HAP-1 (cell line): ENCODE measurements around the gene TNS3.

ENCODE experiments used
- DNase-seq, 2 experiments: peaks; one replicate each; pipeline ENCODE4 v3.0.0-alpha.2; 2016 to 2020; ENCODE audit warnings: low spot score in 2 of 2
- H3K27me3 ChIP-seq: fragments of 250-450 bp; sonication (Bioruptor Pico); 2 replicates; pipeline ENCODE4 v1.5.1; 2020; ENCODE audit warnings: low read depth, mild to moderate bottlenecking, moderate library complexity
- H3K36me3 ChIP-seq: fragments of 250-450 bp; sonication (Bioruptor Pico); replicated peaks from 2 replicates; pipeline ENCODE4 v1.5.1; 2020; ENCODE audit warnings: mild to moderate bottlenecking
- H3K4me1 ChIP-seq: fragments of 250-450 bp; sonication (Bioruptor Pico); 2 replicates; pipeline ENCODE4 v1.5.1; 2020; ENCODE audit warnings: mild to moderate bottlenecking
- H3K4me3 ChIP-seq: fragments of 250-450 bp; sonication (Bioruptor Pico); 2 replicates; pipeline ENCODE4 v1.5.1; 2020; ENCODE audit warnings: mild to moderate bottlenecking, moderate library complexity
- H3K9me3 ChIP-seq: fragments of 250-450 bp; sonication (Bioruptor Pico); 2 replicates; pipeline ENCODE4 v1.5.1; 2020; ENCODE audit warnings: mild to moderate bottlenecking, moderate library complexity
- in situ Hi-C: fragments of 300-500 bp; cut with MboI; formaldehyde crosslinking; loops from 3 replicates; pipeline ENCODE4 v1.14.3; 2020; ENCODE audit warnings: low sequenced_read_pairs, inconsistent platforms, mixed read lengths

The TNS3 gene

GRCh38 chr7:47327698-47328391 is 254.1 kb downstream of the TNS3 start:
- peaks cover 42% of the 10 kb centered on the region for H3K4me1 ChIP-seq
- H3K36me3 ChIP-seq, result no peaks in the 10 kb centered on the region
- no peaks in the 10 kb centered on the region for H3K9me3 ChIP-seq
- in situ Hi-C loops, result no loop called here
- H3K27me3 ChIP-seq, result no peaks in the 10 kb centered on the region
- peak overlapping the region; percentile 31 for H3K4me3 ChIP-seq
- DNase-seq, result peak; percentile 90 to 96

GRCh38 chr7:47327346-47327697 is 254.6 kb downstream of the TNS3 start:
- Histone ChIP-seq H3K9me3 (no peaks in the 10 kb centered on the region), H3K4me1 (peaks cover 37% of the 10 kb centered on the region), H3K36me3 (no peaks in the 10 kb centered on the region), H3K4me3 (peak overlapping the region; percentile 31), H3K27me3 (no peaks in the 10 kb centered on the region)
- DNase-seq, result no peak
- in situ Hi-C loops, result no loop called here

- Histone ChIP-seq H3K36me3 (no peaks in the 10 kb centered on the region), H3K4me3 (peak overlapping the region; percentile 31; the same call in 1 of the 2 replicates), H3K27me3 (no peaks in the 10 kb centered on the region), H3K9me3 (no peaks in the 10 kb centered on the region), H3K4me1 (peaks cover 32% of the 10 kb centered on the region)
- peak in 1 of 2 experiments; percentile 43 for DNase-seq
- in situ Hi-C loops, result no loop called here
These were observed 255.1 kb downstream of the TNS3 start for GRCh38 chr7:47326808-47327207.

GRCh38 chr7:47326220-47326619 is 255.7 kb downstream of the TNS3 start:
- Histone ChIP-seq H3K27me3 (no peaks in the 10 kb centered on the region), H3K9me3 (no peaks in the 10 kb centered on the region), H3K4me1 (peaks cover 30% of the 10 kb centered on the region), H3K36me3 (peaks cover 3% of the 10 kb centered on the region), H3K4me3 (no peak overlapping the region)
- in situ Hi-C loops, result no loop called here
- peak; percentile 30 to 48 for DNase-seq

GRCh38 chr7:47325337-47325736 is 256.6 kb downstream of the TNS3 start:
- DNase-seq, result no peak
- Histone ChIP-seq H3K36me3 (peaks cover 12% of the 10 kb centered on the region), H3K27me3 (no peaks in the 10 kb centered on the region), H3K4me1 (peaks cover 30% of the 10 kb centered on the region), H3K4me3 (no peak overlapping the region), H3K9me3 (no peaks in the 10 kb centered on the region)
- in situ Hi-C loops, result no loop called here

GRCh38 chr7:47323904-47324303 is 258.0 kb downstream of the TNS3 start:
- in situ Hi-C loops, result no loop called here
- Histone ChIP-seq H3K27me3 (no peaks in the 10 kb centered on the region), H3K4me3 (no peak overlapping the region), H3K9me3 (no peaks in the 10 kb centered on the region), H3K36me3 (peaks cover 14% of the 10 kb centered on the region), H3K4me1 (peaks cover 27% of the 10 kb centered on the region)
- DNase-seq, result no peak

GRCh38 chr7:47322731-47323130 is 259.2 kb downstream of the TNS3 start:
- H3K9me3 ChIP-seq, result no peaks in the 10 kb centered on the region
- in situ Hi-C loops, result no loop called here
- peaks cover 19% of the 10 kb centered on the region for H3K36me3 ChIP-seq
- DNase-seq, result no peak
- H3K27me3 ChIP-seq, result no peaks in the 10 kb centered on the region
- H3K4me1 ChIP-seq, result peaks cover 18% of the 10 kb centered on the region
- H3K4me3 ChIP-seq, result no peak overlapping the region

GRCh38 chr7:47320296-47320695 is 261.6 kb downstream of the TNS3 start:
- Histone ChIP-seq H3K4me1 (peaks cover 9% of the 10 kb centered on the region), H3K36me3 (peaks cover 19% of the 10 kb centered on the region), H3K9me3 (no peaks in the 10 kb centered on the region), H3K4me3 (no peak overlapping the region), H3K27me3 (no peaks in the 10 kb centered on the region)
- no peak for DNase-seq
- in situ Hi-C loops, result no loop called here

- in situ Hi-C loops, result no loop called here
- Histone ChIP-seq H3K27me3 (no peaks in the 10 kb centered on the region), H3K4me3 (no peak overlapping the region), H3K4me1 (peaks cover 9% of the 10 kb centered on the region), H3K36me3 (peaks cover 19% of the 10 kb centered on the region), H3K9me3 (no peaks in the 10 kb centered on the region)
- DNase-seq, result no peak
These were observed 263.3 kb downstream of the TNS3 start for GRCh38 chr7:47318395-47319182.

GRCh38 chr7:47317487-47317886 is 264.4 kb downstream of the TNS3 start:
- Histone ChIP-seq H3K4me3 (no peak overlapping the region), H3K4me1 (peaks cover 9% of the 10 kb centered on the region), H3K9me3 (no peaks in the 10 kb centered on the region), H3K27me3 (no peaks in the 10 kb centered on the region), H3K36me3 (peaks cover 19% of the 10 kb centered on the region)
- no peak for DNase-seq
- in situ Hi-C loops, result no loop called here

GRCh38 chr7:47314728-47315607 is 266.9 kb downstream of the TNS3 start:
- Histone ChIP-seq H3K4me1 (peaks cover 9% of the 10 kb centered on the region), H3K36me3 (peaks cover 5% of the 10 kb centered on the region), H3K27me3 (no peaks in the 10 kb centered on the region), H3K9me3 (no peaks in the 10 kb centered on the region), H3K4me3 (no peak overlapping the region)
- no peak for DNase-seq
- in situ Hi-C loops, result no loop called here

- no peak for DNase-seq
- Histone ChIP-seq H3K36me3 (peaks cover 5% of the 10 kb centered on the region), H3K4me3 (no peak overlapping the region), H3K4me1 (peaks cover 9% of the 10 kb centered on the region), H3K27me3 (no peaks in the 10 kb centered on the region), H3K9me3 (no peaks in the 10 kb centered on the region)
- in situ Hi-C loops, result no loop called here
These were observed 267.7 kb downstream of the TNS3 start for GRCh38 chr7:47314248-47314647.

GRCh38 chr7:47313564-47313963 is 268.3 kb downstream of the TNS3 start:
- H3K4me1 ChIP-seq, result peaks cover 9% of the 10 kb centered on the region
- H3K9me3 ChIP-seq, result no peaks in the 10 kb centered on the region
- no peak overlapping the region for H3K4me3 ChIP-seq
- no peak for DNase-seq
- no peaks in the 10 kb centered on the region for H3K27me3 ChIP-seq
- in situ Hi-C loops, result no loop called here
- H3K36me3 ChIP-seq, result peaks cover 4% of the 10 kb centered on the region

GRCh38 chr7:47311891-47312290 is 270.0 kb downstream of the TNS3 start:
- in situ Hi-C loops, result no loop called here
- DNase-seq, result no peak
- no peaks in the 10 kb centered on the region for H3K9me3 ChIP-seq
- H3K36me3 ChIP-seq, result no peaks in the 10 kb centered on the region; the same call in none of the 2 replicates
- no peaks in the 10 kb centered on the region for H3K27me3 ChIP-seq
- no peak overlapping the region for H3K4me3 ChIP-seq
- H3K4me1 ChIP-seq, result peaks cover 3% of the 10 kb centered on the region
